ENCODE measurements around the gene EPM2AIP1.

The EPM2AIP1 gene

DNA sequence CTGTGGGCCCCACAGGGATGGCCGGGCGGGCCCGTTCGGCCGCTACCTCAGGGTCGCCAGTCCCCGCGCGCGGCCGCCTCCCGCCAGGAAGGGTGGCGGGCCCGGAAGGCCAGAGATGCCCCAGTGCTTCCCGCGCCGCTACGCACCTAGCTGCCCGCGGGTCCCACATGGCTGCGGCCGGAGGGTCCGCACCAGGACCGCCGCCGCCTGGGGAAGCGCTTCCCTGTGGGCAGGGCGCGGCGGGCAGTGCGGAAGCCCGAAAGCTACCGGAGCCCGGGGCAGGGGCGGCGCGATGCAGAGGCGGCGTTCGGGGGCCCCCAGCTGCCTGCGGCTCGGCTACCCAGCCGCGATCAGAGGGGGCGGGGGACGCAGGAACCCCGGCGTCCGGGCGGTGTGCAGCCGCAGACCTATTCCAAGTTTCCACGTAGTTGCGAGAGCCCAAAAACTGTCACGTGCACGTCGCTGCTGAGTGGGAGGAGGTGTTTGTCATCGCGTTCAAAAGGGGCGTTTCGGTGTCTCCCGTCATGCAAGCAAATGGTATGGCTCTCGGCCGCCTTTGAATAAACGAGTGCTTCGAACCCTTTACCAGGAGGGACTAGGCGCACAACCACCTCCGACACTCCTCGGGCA lies 48.2 kb downstream of the EPM2AIP1 start, which contains the start of gene TRANK1:
TSS of gene TRANK1 (minus strand) at position 414 of the 630 bp plus-strand sequence. CDS start at position 169, 245 bp downstream.
- peak; percentile 49 for DNase-seq

DNA sequence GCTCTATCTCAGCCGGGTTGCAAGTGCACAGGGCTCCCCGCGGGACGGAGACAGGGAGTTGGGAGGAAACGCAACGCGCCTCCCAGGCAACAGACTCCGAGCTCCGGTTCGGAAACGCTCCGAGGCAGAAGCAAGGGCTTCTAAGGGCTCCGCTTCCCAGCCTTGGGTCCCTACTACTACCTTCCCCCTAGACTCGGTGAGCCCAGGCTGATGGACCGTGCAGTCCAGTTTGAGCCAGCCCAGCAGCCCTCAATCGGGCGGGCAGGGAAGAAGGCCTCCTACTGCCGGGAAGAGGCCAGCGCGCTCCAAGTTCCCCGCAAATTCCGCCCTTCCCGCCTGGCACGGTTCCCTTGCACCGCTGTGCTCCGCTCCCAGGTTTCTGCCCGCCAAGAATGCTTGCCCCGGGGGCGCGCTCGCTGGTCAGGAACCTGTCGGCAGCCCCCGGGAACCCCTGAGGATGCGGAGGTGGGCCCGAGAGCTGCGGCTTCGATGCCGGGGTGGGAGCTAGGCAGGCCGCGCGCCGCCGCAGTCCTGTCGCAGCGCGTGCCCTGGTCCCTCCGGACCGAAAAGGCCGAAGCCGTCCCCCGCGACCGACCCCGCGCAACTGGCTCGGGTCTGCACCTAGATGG lies 48.8 kb downstream of the EPM2AIP1 start:
- DNase-seq: peak; percentile 60

DNA sequence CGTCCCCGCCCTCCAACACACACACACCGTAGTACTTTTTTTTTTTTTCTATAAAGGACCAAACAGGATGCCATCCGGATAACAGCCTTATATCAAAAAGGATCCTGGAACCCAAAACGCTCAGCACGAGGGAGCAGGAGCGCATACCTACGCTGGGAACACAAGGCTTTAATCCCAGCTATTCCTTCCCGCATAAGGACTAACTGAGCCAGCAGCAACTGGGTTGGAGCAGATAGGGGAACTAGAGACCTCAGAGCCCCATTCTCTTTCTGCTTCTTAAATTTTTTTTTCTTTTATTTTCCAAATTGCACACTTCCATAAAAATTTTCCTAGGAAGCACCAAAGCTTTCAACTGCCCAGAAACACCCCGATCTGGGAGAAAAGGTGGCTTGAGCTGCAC lies 49.3 kb downstream of the EPM2AIP1 start:
- DNase-seq: no peak

DNA sequence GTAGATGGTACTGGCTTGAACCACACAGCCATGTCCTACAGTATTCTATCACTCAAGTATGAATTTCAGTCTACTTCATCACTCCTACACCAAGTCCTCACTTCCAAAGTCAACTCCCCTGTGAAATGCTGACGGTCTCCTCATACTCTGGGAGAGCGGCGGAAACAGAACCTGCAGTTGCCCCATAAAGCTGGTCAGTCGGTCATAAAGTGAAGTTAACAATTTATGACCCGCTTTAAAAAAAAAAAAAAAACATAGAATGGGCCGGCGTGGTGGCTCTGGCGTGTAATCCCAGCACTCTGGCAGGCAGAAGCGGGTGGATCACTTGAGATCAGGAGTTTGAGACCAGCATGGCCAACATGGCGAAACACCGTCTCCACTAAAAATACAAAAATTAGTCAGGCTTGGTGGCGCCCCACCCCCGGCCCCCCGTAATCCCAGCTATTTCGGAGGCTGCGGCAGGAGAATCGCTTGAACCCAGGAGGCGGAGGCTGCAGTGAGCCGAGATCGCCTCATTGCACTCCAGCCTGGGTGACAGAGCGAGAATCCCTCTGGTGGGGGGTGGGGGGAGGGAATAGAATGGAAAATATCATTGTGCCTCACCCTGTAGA lies 50.2 kb downstream of the EPM2AIP1 start:
- DNase-seq: no peak

DNA sequence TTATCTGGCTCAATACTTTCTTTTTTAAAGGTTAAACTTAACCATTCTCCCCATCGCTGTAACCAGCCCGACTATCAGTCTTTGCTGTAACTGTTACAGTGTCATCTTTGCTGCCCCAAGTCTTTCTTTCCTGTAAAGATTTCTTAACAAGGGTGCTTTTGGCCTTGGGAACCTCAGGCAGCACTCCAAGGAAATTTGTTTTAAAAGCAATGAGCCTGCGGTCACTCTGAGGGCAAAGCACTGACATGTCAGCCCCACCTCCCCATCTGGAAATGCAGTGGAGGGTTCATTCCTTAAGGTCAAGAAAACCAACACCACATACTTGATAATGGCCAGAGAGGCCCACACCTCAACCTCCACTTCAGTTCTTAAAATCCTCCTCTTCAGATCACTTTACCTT lies 51.3 kb downstream of the EPM2AIP1 start:
- no peak for DNase-seq

DNA sequence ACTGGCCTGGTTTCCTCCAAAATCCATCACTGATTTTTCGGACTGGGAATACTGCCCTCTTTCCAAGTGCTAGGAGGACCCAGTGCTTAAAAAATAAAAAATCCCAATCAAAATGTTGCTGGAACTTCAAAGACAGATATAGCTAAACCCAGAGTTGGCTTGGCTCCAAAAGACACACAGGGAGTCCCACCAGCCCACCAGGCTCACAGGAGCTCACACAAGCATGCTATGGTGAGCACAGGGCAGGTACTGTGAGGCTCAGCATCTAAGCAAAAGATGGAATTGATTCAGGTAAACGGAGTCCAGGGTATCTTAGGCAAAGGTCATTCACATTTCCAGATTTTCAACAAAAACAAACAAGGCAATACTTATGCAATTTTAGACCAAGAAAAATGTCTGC lies 51.8 kb downstream of the EPM2AIP1 start:
- no peak for DNase-seq

DNA sequence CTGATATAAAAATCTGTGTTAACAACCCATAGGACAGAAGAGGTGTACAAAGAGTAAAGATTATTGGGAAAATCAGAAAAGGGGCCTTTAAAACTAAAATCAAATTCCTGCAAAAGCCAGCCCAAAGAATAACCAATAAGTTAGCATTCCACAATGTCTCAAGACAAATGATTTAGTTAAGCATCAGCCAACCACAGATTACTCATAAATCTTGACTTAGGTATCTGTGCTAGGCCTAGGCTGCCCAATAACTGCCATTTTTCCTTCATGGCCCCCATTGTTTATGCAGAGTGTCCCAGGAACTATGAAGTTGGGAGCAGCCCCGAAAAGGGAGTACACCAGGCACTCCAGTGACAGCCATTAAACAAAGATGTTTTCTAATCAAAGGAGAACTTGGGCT lies 55.4 kb downstream of the EPM2AIP1 start:
- DNase-seq: peak; percentile 43
